Fibroblast of the aortic adventitia (primary cell): Measurements from ENCODE around the gene SCLT1. TPM values are rescaled to one million over a fixed set of nuclear protein-coding genes. Genes with fewer than 3 reads are reported as not detected.
"Not testable (repeated sequence)": the region's sequence is repeated elsewhere in the genome, so short reads cannot be mapped to it uniquely, and the experiment has no call there.

Experiments
- DNase-seq: peaks from one replicate; pipeline ENCODE4 v3.0.0-alpha.2; 2010; ENCODE audit warnings: low read depth
- H3K4me3 ChIP-seq: 2 replicates; pipeline ENCODE4 v1.5.1; 2011; ENCODE audit warnings: low read depth, mild to moderate bottlenecking, control low read depth, low read length, moderate library complexity
- total RNA-seq: library from RNA; depleted of rRNA; stranded (reverse); fragments of >200 nt; gene quantifications from 2 replicates; pipeline ENCODE4 v1.2.3, GENCODE V29; 2012; ENCODE audit warnings: low replicate concordance
- TF ChIP-seq, protein P1 (sequence below): IDR thresholded peaks from 2 replicates; pipeline ENCODE4 v1.5.1; 2011; ENCODE audit warnings: mild to moderate bottlenecking, low read length, control low read depth, inconsistent platforms; ENCODE audit not compliant: insufficient read depth

Gene SCLT1
- total RNA-seq, 1 donor: 16.0 TPM

DNA sequence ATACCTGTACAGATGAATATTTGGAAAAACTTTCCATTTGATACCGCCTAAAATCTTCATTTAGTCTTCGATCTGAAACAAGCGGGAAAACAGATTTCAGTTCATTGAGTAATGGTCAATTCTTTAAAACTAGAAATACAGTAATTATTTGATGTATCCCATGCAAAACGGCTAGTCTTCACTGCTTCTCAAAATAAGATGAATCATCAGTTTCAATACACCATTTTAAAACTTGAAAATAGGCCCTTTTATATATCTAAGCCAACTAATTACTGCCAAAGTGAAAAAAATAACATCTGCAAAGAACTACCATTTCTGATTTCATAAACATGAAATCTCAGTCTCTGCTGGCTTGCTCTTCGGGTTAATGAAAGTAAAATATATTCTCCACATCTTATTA lies 11.0 kb downstream of the SCLT1 start:
- no peak for DNase-seq
- TF ChIP-seq, protein P1, sequence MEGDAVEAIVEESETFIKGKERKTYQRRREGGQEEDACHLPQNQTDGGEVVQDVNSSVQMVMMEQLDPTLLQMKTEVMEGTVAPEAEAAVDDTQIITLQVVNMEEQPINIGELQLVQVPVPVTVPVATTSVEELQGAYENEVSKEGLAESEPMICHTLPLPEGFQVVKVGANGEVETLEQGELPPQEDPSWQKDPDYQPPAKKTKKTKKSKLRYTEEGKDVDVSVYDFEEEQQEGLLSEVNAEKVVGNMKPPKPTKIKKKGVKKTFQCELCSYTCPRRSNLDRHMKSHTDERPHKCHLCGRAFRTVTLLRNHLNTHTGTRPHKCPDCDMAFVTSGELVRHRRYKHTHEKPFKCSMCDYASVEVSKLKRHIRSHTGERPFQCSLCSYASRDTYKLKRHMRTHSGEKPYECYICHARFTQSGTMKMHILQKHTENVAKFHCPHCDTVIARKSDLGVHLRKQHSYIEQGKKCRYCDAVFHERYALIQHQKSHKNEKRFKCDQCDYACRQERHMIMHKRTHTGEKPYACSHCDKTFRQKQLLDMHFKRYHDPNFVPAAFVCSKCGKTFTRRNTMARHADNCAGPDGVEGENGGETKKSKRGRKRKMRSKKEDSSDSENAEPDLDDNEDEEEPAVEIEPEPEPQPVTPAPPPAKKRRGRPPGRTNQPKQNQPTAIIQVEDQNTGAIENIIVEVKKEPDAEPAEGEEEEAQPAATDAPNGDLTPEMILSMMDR: no peak
- no peak overlapping the region for H3K4me3 ChIP-seq

DNA sequence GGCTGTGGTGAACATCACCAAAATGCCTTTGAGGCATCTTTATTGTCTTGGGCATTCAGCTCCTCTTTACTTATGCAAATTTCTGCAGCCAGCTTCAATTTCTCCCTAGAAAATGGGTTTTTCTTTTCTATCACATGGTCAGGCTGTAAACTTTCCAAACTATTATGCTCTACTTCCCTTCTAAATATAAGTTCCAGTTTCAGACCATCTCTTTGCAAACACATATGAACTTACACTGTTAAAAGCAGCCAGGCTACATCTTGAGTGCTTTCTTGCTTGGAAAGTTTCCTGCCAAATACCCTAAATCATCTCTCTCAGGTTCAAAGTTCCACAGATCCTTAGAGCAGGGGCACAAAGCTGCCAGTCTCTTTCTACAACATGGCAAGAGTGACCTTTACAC lies 13.2 kb downstream of the SCLT1 start:
- H3K4me3 ChIP-seq: no peak overlapping the region
- no peak for DNase-seq
- TF ChIP-seq, protein P1: no peak

DNA sequence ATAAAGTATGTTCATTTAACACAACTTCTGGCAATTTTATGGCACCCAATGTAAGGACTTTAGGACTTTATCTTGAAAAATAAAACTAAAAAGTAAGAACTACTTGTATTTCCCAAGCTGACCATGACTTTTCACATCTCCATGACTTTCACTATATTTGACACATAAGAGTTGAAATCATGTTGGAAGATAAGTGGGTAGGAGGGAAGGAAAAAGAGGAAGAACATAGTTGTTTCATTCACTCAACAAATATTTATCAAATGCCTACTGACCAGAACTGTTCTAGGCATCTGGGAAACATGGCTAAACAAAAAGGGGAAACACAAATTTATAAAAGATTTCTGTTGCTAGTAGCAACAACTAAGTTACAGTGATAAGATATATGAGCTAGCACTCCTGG lies 16.0 kb downstream of the SCLT1 start:
- H3K4me3 ChIP-seq: no peak overlapping the region
- TF ChIP-seq, protein P1: no peak
- no peak for DNase-seq

DNA sequence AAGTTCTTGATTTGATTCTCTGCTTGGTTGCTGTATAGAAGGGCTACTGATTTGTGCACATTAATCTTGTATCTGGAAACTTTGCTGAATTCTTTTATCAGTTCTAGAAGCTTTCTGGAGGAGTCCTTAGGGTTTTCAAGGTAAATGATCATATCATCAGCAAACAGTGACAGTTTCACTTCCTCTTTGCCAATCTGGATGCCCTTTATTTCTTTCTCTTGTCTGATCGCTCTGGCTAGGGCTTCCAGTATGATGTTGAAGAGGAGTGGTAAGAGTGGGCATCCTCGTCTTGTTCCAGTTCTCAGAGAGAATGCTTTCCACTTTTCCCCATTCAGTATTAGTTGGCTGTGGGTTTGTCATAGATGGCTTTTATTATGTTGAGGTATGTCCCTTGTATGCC lies 23.8 kb downstream of the SCLT1 start:
- not testable (repeated sequence) for H3K4me3 ChIP-seq, DNase-seq

DNA sequence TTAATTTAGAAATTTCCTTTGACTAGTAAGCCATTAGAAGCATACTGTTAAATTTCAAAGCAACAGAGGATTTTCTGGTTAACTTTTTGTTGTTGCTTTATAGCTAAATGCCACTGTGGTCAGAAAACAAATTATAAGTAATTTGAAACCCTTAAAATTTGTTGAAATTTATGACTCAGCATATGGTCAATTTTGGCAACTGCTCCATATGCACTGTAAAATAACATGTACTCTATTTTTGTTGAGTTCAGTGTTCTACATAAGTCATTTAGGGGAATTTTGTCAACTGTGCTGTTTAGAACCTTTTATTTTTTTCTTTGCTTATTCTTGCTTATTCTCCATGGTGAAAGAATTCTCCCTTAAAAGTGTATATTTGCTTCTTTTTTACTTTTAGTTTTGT lies 28.6 kb downstream of the SCLT1 start:
- peak; percentile 66 for DNase-seq
- TF ChIP-seq, protein P1: no peak
- H3K4me3 ChIP-seq: no peak overlapping the region

DNA sequence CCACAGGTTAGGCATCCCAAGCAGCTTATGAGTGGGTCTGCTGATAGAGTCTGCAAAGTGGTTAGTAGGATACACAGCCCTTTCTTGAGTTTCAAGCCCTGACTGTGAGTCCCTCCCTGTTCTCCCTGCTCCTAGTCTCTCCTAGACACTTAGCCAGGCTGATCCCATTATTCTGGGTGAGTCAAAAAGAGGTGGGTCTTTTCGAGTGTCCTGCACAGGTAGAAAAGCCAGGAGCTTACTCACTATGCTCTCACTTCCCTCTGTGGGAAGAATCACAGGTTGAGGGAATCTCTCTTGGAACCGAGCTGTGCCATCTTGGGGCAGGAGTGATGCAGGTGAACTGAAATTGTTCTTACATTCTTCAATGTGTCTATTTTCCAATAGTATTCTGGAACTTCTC lies 29.7 kb downstream of the SCLT1 start:
- no peak overlapping the region for H3K4me3 ChIP-seq
- DNase-seq: no peak
- TF ChIP-seq, protein P1: no peak

DNA sequence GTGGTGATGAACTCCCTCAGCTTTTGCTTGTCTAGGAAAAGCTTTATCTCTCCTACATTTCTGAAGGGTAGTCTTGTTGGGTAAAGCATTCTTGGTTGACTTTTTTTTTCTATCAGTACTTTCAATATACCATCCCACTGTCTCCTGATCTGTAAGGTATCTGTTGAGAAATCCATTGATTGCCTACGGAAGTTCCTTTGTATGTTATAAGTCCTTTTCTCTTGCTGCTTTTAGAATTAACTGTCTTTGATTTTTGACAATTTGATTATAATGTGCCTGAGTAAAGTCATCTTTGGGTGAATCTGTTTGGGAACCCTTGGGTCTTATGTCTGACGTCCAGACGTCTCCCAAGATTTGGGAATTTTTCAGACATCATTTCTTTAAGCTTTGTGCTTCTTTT lies 30.8 kb downstream of the SCLT1 start:
- H3K4me3 ChIP-seq: no peak overlapping the region
- TF ChIP-seq, protein P1: no peak

More for the DNA sequence above, 30.8 kb downstream of the SCLT1 start:
- DNase-seq: no peak
